DND-41 (cell line): ENCODE measurements around the gene C10orf88.

Experiments used
- ATAC-seq: fragments of 200-7000 bp; cut with Tn5 transposase; 3 replicates; pipeline ENCODE4 v1.9.1; 2021; ENCODE audit warnings: low read depth; ENCODE audit not compliant: insufficient read depth
- DNase-seq: peaks from one replicate; pipeline ENCODE4 v3.0.0-alpha.2; 2020
- H2AFZ ChIP-seq: 2 replicates; pipeline ENCODE4 v1.6.0; 2012; ENCODE audit warnings: low read depth, low read length
- H3K27ac ChIP-seq: 2 replicates; pipeline ENCODE4 v1.5.1; 2012; ENCODE audit warnings: low read length, inconsistent platforms
- H3K27me3 ChIP-seq: fragments of 200-600 bp; sonication (generic); 2 replicates; pipeline ENCODE4 v1.6.0; 2012; ENCODE audit warnings: low read length, mild to moderate bottlenecking, inconsistent platforms; ENCODE audit not compliant: insufficient read depth, poor library complexity
- H3K36me3 ChIP-seq: 2 replicates; pipeline ENCODE4 v1.5.1; 2012; ENCODE audit warnings: low read length, inconsistent platforms; ENCODE audit not compliant: insufficient read depth
- H3K4me1 ChIP-seq: 2 replicates; pipeline ENCODE4 v1.5.1; 2012; ENCODE audit warnings: mild to moderate bottlenecking, low read length; ENCODE audit not compliant: insufficient read depth
- H3K4me2 ChIP-seq: 2 replicates; pipeline ENCODE4 v1.6.0; 2012; ENCODE audit warnings: mild to moderate bottlenecking, moderate library complexity, low read length, inconsistent platforms; ENCODE audit not compliant: insufficient read depth
- H3K4me3 ChIP-seq, 2 experiments: fragments of 200-600 bp in 1 of 2; shearing (Covaris generic) in 1 of 2; 2 replicates each; pipeline ENCODE4 v1.5.1; 2012 to 2016; ENCODE audit warnings: inconsistent platforms in 2 of 2, low read length in 2 of 2, mild to moderate bottlenecking in 2 of 2, low read depth in 1 of 2, moderate library complexity in 1 of 2
- H3K79me2 ChIP-seq: 2 replicates; pipeline ENCODE4 v1.6.0; 2012; ENCODE audit warnings: low read length, inconsistent platforms; ENCODE audit not compliant: insufficient read depth
- H3K9ac ChIP-seq: 2 replicates; pipeline ENCODE4 v1.6.0; 2012; ENCODE audit warnings: low read depth, mild to moderate bottlenecking, inconsistent platforms, low read length, moderate library complexity
- H3K9me3 ChIP-seq: 2 replicates; pipeline ENCODE4 v1.5.1; 2012; ENCODE audit warnings: low read length, moderate library complexity, mild to moderate bottlenecking, inconsistent platforms; ENCODE audit not compliant: insufficient read depth, severe bottlenecking
- H4K20me1 ChIP-seq: 2 replicates; pipeline ENCODE4 v1.6.0; 2012; ENCODE audit warnings: low read length; ENCODE audit not compliant: insufficient read depth
- CTCF ChIP-seq: IDR thresholded peaks from 2 replicates; pipeline ENCODE4 v1.5.1; 2012; ENCODE audit warnings: borderline replicate concordance, low read length, moderate library complexity, mild to moderate bottlenecking; ENCODE audit not compliant: poor library complexity, severe bottlenecking; ENCODE audit errors: extremely low read depth
- EZH2 ChIP-seq: IDR thresholded peaks from 3 replicates; pipeline ENCODE4 v1.6.1; 2012; ENCODE audit warnings: borderline replicate concordance, low read depth, mild to moderate bottlenecking, moderate library complexity, low read length, inconsistent platforms; ENCODE audit not compliant: severe bottlenecking

C10orf88 gene

GRCh38 chr10:122953902-122954730, at the start of gene C10orf88:
Gene C10orf88 (minus strand): TSS chr10:122954227. CDS start chr10:122954178, 49 bp downstream.
- Histone ChIP-seq H3K79me2 (peaks cover 60% of the 10 kb centered on the region), H4K20me1 (no peaks in the 10 kb centered on the region), H3K9ac (peak within 1 kb of the TSS; percentile 85), H3K27ac (peak within 1 kb of the TSS; percentile 73), H3K27me3 (no peaks in the 10 kb centered on the region), H2AFZ (peak within 1 kb of the TSS; percentile 89), H3K4me1 (peaks cover 51% of the 10 kb centered on the region), H3K4me2 (peak within 1 kb of the TSS; percentile 75), H3K9me3 (no peaks in the 10 kb centered on the region), H3K36me3 (peaks cover 12% of the 10 kb centered on the region; the same call in 1 of the 2 replicates), H3K4me3 (peak within 1 kb of the TSS; percentile 54 to 76)
- TF ChIP-seq CTCF: no peak
- TF ChIP-seq EZH2: no peak
- DNase-seq: peak; percentile 98
- peak; percentile 100 for ATAC-seq

- no peaks in the 10 kb centered on the region for H3K9me3 ChIP-seq
- H3K4me1 ChIP-seq: peaks cover 11% of the 10 kb centered on the region; the same call in 1 of the 2 replicates
- H3K4me3 ChIP-seq: no peak overlapping the region
- no peak overlapping the region for H3K27ac ChIP-seq
- TF ChIP-seq CTCF (no peak), EZH2 (no peak)
- no peak overlapping the region for H3K9ac ChIP-seq
- peaks cover 82% of the 10 kb centered on the region for H3K79me2 ChIP-seq
- no peaks in the 10 kb centered on the region for H3K27me3 ChIP-seq
- DNase-seq: no peak
- H3K4me2 ChIP-seq: no peak overlapping the region
- no peak overlapping the region for H2AFZ ChIP-seq
- H3K36me3 ChIP-seq: peaks cover 29% of the 10 kb centered on the region
- no peak for ATAC-seq
- peaks cover 5% of the 10 kb centered on the region; the same call in 1 of the 2 replicates for H4K20me1 ChIP-seq
Observed at GRCh38 chr10:123001370-123001769, 47.3 kb upstream of the C10orf88 start.

- Histone ChIP-seq H3K9me3 (no peaks in the 10 kb centered on the region), H3K27me3 (no peaks in the 10 kb centered on the region), H3K9ac (no peak overlapping the region), H3K4me3 (no peak overlapping the region), H3K4me1 (no peaks in the 10 kb centered on the region), H3K36me3 (peaks cover 33% of the 10 kb centered on the region), H4K20me1 (peaks cover 10% of the 10 kb centered on the region; the same call in 1 of the 2 replicates), H2AFZ (no peak overlapping the region), H3K79me2 (peaks cover 76% of the 10 kb centered on the region), H3K27ac (0 out of 2 replicates have a peak overlapping the region, but pooled peaks have one; percentile 18), H3K4me2 (no peak overlapping the region)
- no peak for TF ChIP-seq CTCF
- no peak for TF ChIP-seq EZH2
- DNase-seq: no peak
- no peak for ATAC-seq
Observed at GRCh38 chr10:123000155-123000554, 46.1 kb upstream of the C10orf88 start.
